ENCODE measurements around the gene TOP3A.

GRCh38 chr17:18277076-18277475, 37.7 kb downstream of the TOP3A start:
- TF ChIP-seq POLR2A (IDR thresholded peaks at IDR 0.05) = no peak
- TF ChIP-seq CTCF (IDR thresholded peaks at IDR 0.05) = no peak
- no peak for TF ChIP-seq EP300 (IDR thresholded peaks at IDR 0.05; ENCODE audit: low read depth)
- no peak for TF ChIP-seq POLR2AphosphoS5 (IDR thresholded peaks at IDR 0.05)

Measured in transverse colon (tissue), 4 donors.